HFFc6 (cell line): ENCODE data around the gene PRSS21. TPM values are rescaled to one million over a fixed set of nuclear protein-coding genes. Genes with fewer than 3 reads are reported as not detected.
A peak's percentile ranks its signal among the peaks of the same experiment; 100 is the strongest.

Experiments used
- DNase-seq: peaks from one replicate; pipeline ENCODE4 v3.0.0-alpha.2; 2018
- H3K27ac Mint-ChIP-seq: 2 replicates; pipeline ENCODE4 v1.8.0; 2020; ENCODE audit warnings: mild to moderate bottlenecking, mixed read lengths
- H3K27me3 Mint-ChIP-seq: 2 replicates; pipeline ENCODE4 v1.8.0; 2021; ENCODE audit warnings: mild to moderate bottlenecking, moderate library complexity, mixed read lengths; ENCODE audit not compliant: insufficient read depth
- H3K36me3 Mint-ChIP-seq: 2 replicates; pipeline ENCODE4 v1.8.0; 2021; ENCODE audit warnings: low read depth, mixed read lengths
- H3K4me1 Mint-ChIP-seq: 2 replicates; pipeline ENCODE4 v1.8.0; 2020; ENCODE audit warnings: low read depth, mixed read lengths
- H3K4me3 Mint-ChIP-seq: 2 replicates; pipeline ENCODE4 v1.8.0; 2020; ENCODE audit warnings: mild to moderate bottlenecking, moderate library complexity, mixed read lengths
- H3K9me3 Mint-ChIP-seq: 2 replicates; pipeline ENCODE4 v1.8.0; 2020; ENCODE audit warnings: mild to moderate bottlenecking, mixed read lengths
- CTCF ChIP-seq: fragments of 200-600 bp; sonication (generic); IDR thresholded peaks from 2 replicates; pipeline ENCODE4 v1.5.0; 2021; ENCODE audit warnings: antibody characterized with exemption, mild to moderate bottlenecking
- total RNA-seq, 6 experiments: library from RNA; stranded (reverse); fragmentation: NEBNext Ultra II Directional; extraction: Animal tissue kit (Norgen Biotek cat#: 25700); gene quantifications; 2 replicates in 1 of 6; 3 replicates in 5 of 6; pipeline ENCODE4 v1.2.3, GENCODE V29; 2021

Gene PRSS21
- total RNA-seq, 6 experiments from 2014 or later, result not detected

GRCh38 chr16:2857451-2858244 lies 40.6 kb downstream of the PRSS21 start, which contains the start of gene PRSS22:
TSS of gene PRSS22 (minus strand) at chr16:2858170. CDS start at chr16:2858104, 66 bp downstream.
- Mint-ChIP-seq H3K9me3 (peaks cover 19% of the 10 kb centered on the region), H3K4me3 (peak within 1 kb of the TSS; percentile 74), H3K4me1 (peaks cover 6% of the 10 kb centered on the region), H3K27ac (no peak within 1 kb of the TSS), H3K27me3 (peaks cover 3% of the 10 kb centered on the region), H3K36me3 (peaks cover 15% of the 10 kb centered on the region)
- TF ChIP-seq CTCF, result no peak
- DNase-seq, result no peak

GRCh38 chr16:2858245-2859025 lies 41.4 kb downstream of the PRSS21 start:
- H3K27ac Mint-ChIP-seq, result no peak overlapping the region
- no peak for TF ChIP-seq CTCF
- no peak overlapping the region for H3K4me3 Mint-ChIP-seq
- H3K36me3 Mint-ChIP-seq, result peaks cover 15% of the 10 kb centered on the region
- peaks cover 3% of the 10 kb centered on the region for H3K27me3 Mint-ChIP-seq
- peaks cover 6% of the 10 kb centered on the region for H3K4me1 Mint-ChIP-seq
- no peak for DNase-seq
- H3K9me3 Mint-ChIP-seq, result peaks cover 19% of the 10 kb centered on the region

GRCh38 chr16:2859686-2860265 lies 42.7 kb downstream of the PRSS21 start:
- Mint-ChIP-seq H3K9me3 (peaks cover 8% of the 10 kb centered on the region), H3K27ac (no peak overlapping the region), H3K4me1 (peaks cover 6% of the 10 kb centered on the region), H3K4me3 (no peak overlapping the region), H3K27me3 (peaks cover 3% of the 10 kb centered on the region), H3K36me3 (peaks cover 6% of the 10 kb centered on the region)
- DNase-seq, result no peak
- no peak for TF ChIP-seq CTCF

- peaks cover 6% of the 10 kb centered on the region for H3K4me1 Mint-ChIP-seq
- TF ChIP-seq CTCF, result no peak
- H3K9me3 Mint-ChIP-seq, result peaks cover 6% of the 10 kb centered on the region
- DNase-seq, result no peak
- H3K36me3 Mint-ChIP-seq, result peaks cover 6% of the 10 kb centered on the region; the same call in 1 of the 2 replicates
- peaks cover 1% of the 10 kb centered on the region; the same call in 1 of the 2 replicates for H3K27me3 Mint-ChIP-seq
- no peak overlapping the region for H3K27ac Mint-ChIP-seq
- H3K4me3 Mint-ChIP-seq, result no peak overlapping the region
Observed at GRCh38 chr16:2860826-2861567, 44.0 kb downstream of the PRSS21 start.

- TF ChIP-seq CTCF, result no peak
- Mint-ChIP-seq H3K27ac (no peak overlapping the region), H3K4me1 (peaks cover 13% of the 10 kb centered on the region), H3K36me3 (peaks cover 6% of the 10 kb centered on the region; the same call in 1 of the 2 replicates), H3K9me3 (peaks cover 6% of the 10 kb centered on the region), H3K27me3 (peaks cover 6% of the 10 kb centered on the region; the same call in 1 of the 2 replicates), H3K4me3 (no peak overlapping the region)
- no peak for DNase-seq
Observed at GRCh38 chr16:2865651-2866050, 48.6 kb downstream of the PRSS21 start.
